Mesenchymal stem cell (in vitro differentiated cells and primary cell): ENCODE data around the gene MAPK8IP2.

Experiments used
- DNase-seq: peaks from one replicate; pipeline ENCODE4 v3.0.0-alpha.2; 2013
- H2AFZ ChIP-seq: one replicate; pipeline ENCODE4 v1.6.1; 2013; ENCODE audit warnings: low read depth, mild to moderate bottlenecking, control low read depth, inconsistent platforms, low read length, moderate library complexity
- H2AK5ac ChIP-seq: 2 replicates; pipeline ENCODE4 v1.6.1; 2013; ENCODE audit warnings: low read length, moderate library complexity, mild to moderate bottlenecking, inconsistent platforms; ENCODE audit not compliant: severe bottlenecking
- H2BK120ac ChIP-seq: one replicate; pipeline ENCODE4 v1.6.1; 2013; ENCODE audit warnings: low read depth, mild to moderate bottlenecking, inconsistent platforms, low read length, moderate library complexity
- H2BK12ac ChIP-seq, 2 experiments: one replicate each; pipeline ENCODE4 v1.6.1; 2013; ENCODE audit warnings: inconsistent platforms in 2 of 2, low read length in 2 of 2, mild to moderate bottlenecking in 2 of 2, moderate library complexity in 2 of 2, control low read depth in 1 of 2
- H2BK15ac ChIP-seq: one replicate; pipeline ENCODE4 v1.6.1; 2013; ENCODE audit warnings: mild to moderate bottlenecking, low read depth, inconsistent platforms; ENCODE audit not compliant: poor library complexity, severe bottlenecking
- H2BK5ac ChIP-seq: 2 replicates; pipeline ENCODE4 v1.6.1; 2013; ENCODE audit warnings: low read depth, mild to moderate bottlenecking, low read length, control low read depth, inconsistent platforms; ENCODE audit not compliant: poor library complexity, severe bottlenecking
- H3K14ac ChIP-seq, 2 experiments: one replicate each; pipeline ENCODE4 v1.6.1; 2013; ENCODE audit warnings: inconsistent platforms in 2 of 2, low read length in 2 of 2, control low read depth in 1 of 2, mild to moderate bottlenecking in 1 of 2, moderate library complexity in 1 of 2
- H3K18ac ChIP-seq, 2 experiments: one replicate each; pipeline ENCODE4 v1.6.1; 2013; ENCODE audit warnings: inconsistent platforms in 2 of 2, low read length in 2 of 2, control low read depth in 1 of 2, low read depth in 1 of 2, mild to moderate bottlenecking in 1 of 2
- H3K23ac ChIP-seq, 2 experiments: one replicate each; pipeline ENCODE4 v1.6.1; 2013; ENCODE audit warnings: inconsistent platforms in 2 of 2, low read length in 2 of 2, mild to moderate bottlenecking in 2 of 2, moderate library complexity in 2 of 2, control low read depth in 1 of 2
- H3K27ac ChIP-seq: 2 replicates; pipeline ENCODE4 v1.5.1; 2013; ENCODE audit warnings: mild to moderate bottlenecking, moderate library complexity, low read length, control low read depth, inconsistent platforms; ENCODE audit not compliant: poor library complexity, severe bottlenecking
- H3K27me3 ChIP-seq, 2 experiments: 2 replicates each; pipeline versions ENCODE4 v1.6.1 to v1.7.0; 2013; ENCODE audit warnings: low read length in 2 of 2, mild to moderate bottlenecking in 2 of 2, moderate library complexity in 2 of 2, control low read depth in 1 of 2, inconsistent platforms in 1 of 2; ENCODE audit not compliant: control insufficient read depth in 1 of 2, insufficient read depth in 1 of 2
- H3K36me3 ChIP-seq, 2 experiments: 2 replicates each; pipeline versions ENCODE4 v1.6.1 to v1.7.0; 2013; ENCODE audit warnings: low read length in 2 of 2, control low read depth in 1 of 2, inconsistent platforms in 1 of 2, low read depth in 1 of 2, mild to moderate bottlenecking in 1 of 2; ENCODE audit not compliant: insufficient read depth in 2 of 2, control insufficient read depth in 1 of 2
- H3K4ac ChIP-seq, 2 experiments: one replicate each; pipeline ENCODE4 v1.6.1; 2013; ENCODE audit warnings: inconsistent platforms in 2 of 2, low read length in 2 of 2, mild to moderate bottlenecking in 2 of 2, moderate library complexity in 2 of 2, control low read depth in 1 of 2, low read depth in 1 of 2
- H3K4me1 ChIP-seq: 2 replicates; pipeline ENCODE4 v1.6.1; 2013; ENCODE audit warnings: low read depth, low read length, control low read depth; ENCODE audit not compliant: control insufficient read depth, insufficient read depth
- H3K4me2 ChIP-seq: 2 replicates; pipeline ENCODE4 v1.6.1; 2013; ENCODE audit warnings: low read length, mild to moderate bottlenecking, inconsistent platforms; ENCODE audit not compliant: poor library complexity, severe bottlenecking
- H3K4me3 ChIP-seq, 2 experiments: 2 replicates each; pipeline versions ENCODE4 v1.5.1 to v1.7.0; 2013; ENCODE audit warnings: low read length in 2 of 2, mild to moderate bottlenecking in 2 of 2, control low read depth in 1 of 2, low read depth in 1 of 2; ENCODE audit not compliant: insufficient read depth in 1 of 2
- H3K79me1 ChIP-seq: replicated peaks from 2 replicates; pipeline ENCODE4 v1.6.1; 2013; ENCODE audit warnings: mild to moderate bottlenecking, control low read depth, low read length, inconsistent platforms; ENCODE audit not compliant: poor library complexity, severe bottlenecking
- H3K9ac ChIP-seq: 2 replicates; pipeline ENCODE4 v1.7.0; 2013; ENCODE audit warnings: mild to moderate bottlenecking, low read length, moderate library complexity
- H3K9me3 ChIP-seq: 2 replicates; pipeline ENCODE4 v1.7.0; 2013; ENCODE audit warnings: mild to moderate bottlenecking, low read length; ENCODE audit not compliant: control insufficient read depth
- H4K8ac ChIP-seq: one replicate; pipeline ENCODE4 v1.6.1; 2013; ENCODE audit warnings: inconsistent platforms, mild to moderate bottlenecking, low read length, moderate library complexity
- H4K91ac ChIP-seq: one replicate; pipeline ENCODE4 v1.6.1; 2013; ENCODE audit warnings: mild to moderate bottlenecking, low read length, inconsistent platforms
- WGBS: methylation state at CpG from one replicate; pipeline ENCODE4 v1.1.7; 2013; ENCODE audit warnings: mixed read lengths; 5-methylcytosine and 5-hydroxymethylcytosine counted together

The MAPK8IP2 gene

DNA sequence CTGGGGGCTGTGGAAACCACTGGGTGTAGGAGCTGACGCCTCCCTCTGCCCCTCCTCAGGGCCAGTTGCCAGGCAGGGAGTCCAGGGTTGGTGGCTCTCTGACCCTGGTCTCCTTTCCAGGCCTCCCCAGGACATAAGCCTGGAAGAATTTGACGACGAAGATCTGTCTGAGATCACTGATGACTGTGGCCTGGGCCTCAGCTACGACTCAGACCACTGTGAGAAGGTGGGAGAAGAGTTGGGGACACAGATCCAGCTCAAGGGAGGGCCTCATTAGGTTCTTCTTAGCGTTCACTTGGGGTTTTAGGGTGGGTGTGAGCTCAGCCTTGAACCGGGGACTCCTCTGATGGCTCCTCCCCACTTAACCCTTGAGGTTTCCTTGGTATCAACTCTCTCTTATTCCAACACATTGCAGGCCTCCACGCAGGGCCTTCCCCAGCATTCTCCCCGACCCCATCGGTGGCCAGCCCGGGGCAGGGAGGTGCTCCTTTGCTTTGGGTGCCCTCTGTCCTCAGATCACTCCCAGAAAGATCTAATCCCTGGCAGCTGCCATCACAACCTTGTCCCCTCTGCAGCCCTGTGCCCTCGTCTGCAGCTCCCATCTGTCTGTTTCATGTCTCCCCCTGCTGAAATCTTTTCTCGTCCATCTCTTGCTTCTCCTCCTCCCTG, 1.2 kb downstream of the MAPK8IP2 start:
- no peak overlapping the region for H4K91ac ChIP-seq
- peaks cover 0 to 9% of the 10 kb centered on the region in 2 experiments for H3K36me3 ChIP-seq
- H3K14ac ChIP-seq = no peak overlapping the region
- H3K79me1 ChIP-seq = no peaks in the 10 kb centered on the region
- H3K9ac ChIP-seq = no peak overlapping the region
- H2BK12ac ChIP-seq = no peak overlapping the region
- H4K8ac ChIP-seq = no peak overlapping the region
- peaks cover 9% of the 10 kb centered on the region for H3K4me1 ChIP-seq
- peaks cover 58 to 64% of the 10 kb centered on the region in 2 experiments for H3K27me3 ChIP-seq
- no peak overlapping the region for H3K23ac ChIP-seq
- no peaks in the 10 kb centered on the region for H3K9me3 ChIP-seq
- H3K18ac ChIP-seq = no peak overlapping the region
- no peak overlapping the region for H3K27ac ChIP-seq
- H2AFZ ChIP-seq = no peak overlapping the region
- no peak overlapping the region for H3K4me3 ChIP-seq
- H2BK120ac ChIP-seq = no peak overlapping the region
- no peak for DNase-seq
- H2AK5ac ChIP-seq = no peak overlapping the region
- no peak overlapping the region for H3K4ac ChIP-seq
- no peak overlapping the region for H2BK5ac ChIP-seq
- 53% methylated on average over 12 of the region's 12 CpGs for WGBS
- no peak overlapping the region for H2BK15ac ChIP-seq
- no peak overlapping the region for H3K4me2 ChIP-seq

- H2BK120ac ChIP-seq = no peak overlapping the region
- H3K14ac ChIP-seq = no peak overlapping the region
- peaks cover 0 to 7% of the 10 kb centered on the region in 2 experiments for H3K36me3 ChIP-seq
- H3K4ac ChIP-seq = no peak overlapping the region
- no peaks in the 10 kb centered on the region for H3K9me3 ChIP-seq
- no peak overlapping the region for H4K91ac ChIP-seq
- H3K23ac ChIP-seq = no peak overlapping the region
- no peak overlapping the region for H3K4me3 ChIP-seq
- H3K4me1 ChIP-seq = peaks cover 9% of the 10 kb centered on the region
- H2AFZ ChIP-seq = no peak overlapping the region
- no peaks in the 10 kb centered on the region for H3K79me1 ChIP-seq
- DNase-seq = no peak
- H3K18ac ChIP-seq = no peak overlapping the region
- WGBS = 23% methylated on average over 2 of the region's 2 CpGs
- H2BK12ac ChIP-seq = no peak overlapping the region
- H2AK5ac ChIP-seq = no peak overlapping the region
- H3K27me3 ChIP-seq = peaks cover 61 to 69% of the 10 kb centered on the region in 2 experiments
- no peak overlapping the region for H4K8ac ChIP-seq
- no peak overlapping the region for H3K4me2 ChIP-seq
- H2BK5ac ChIP-seq = no peak overlapping the region
- H3K9ac ChIP-seq = no peak overlapping the region
- no peak overlapping the region for H3K27ac ChIP-seq
- H2BK15ac ChIP-seq = no peak overlapping the region
Measured at GRCh38 chr22:50602338-50602700, 1.7 kb downstream of the MAPK8IP2 start.

- Histone ChIP-seq H3K4me3 (no peak overlapping the region), H3K36me3 (peaks cover 0 to 7% of the 10 kb centered on the region in 2 experiments), H2BK120ac (no peak overlapping the region), H3K14ac (no peak overlapping the region), H3K4me2 (no peak overlapping the region), H4K91ac (no peak overlapping the region), H3K27me3 (peaks cover 59 to 77% of the 10 kb centered on the region in 2 experiments), H3K4me1 (peaks cover 9% of the 10 kb centered on the region), H3K4ac (no peak overlapping the region), H3K23ac (no peak overlapping the region), H2BK5ac (no peak overlapping the region), H2BK12ac (no peak overlapping the region), H3K79me1 (no peaks in the 10 kb centered on the region), H3K9me3 (no peaks in the 10 kb centered on the region), H3K18ac (no peak overlapping the region), H2AFZ (no peak overlapping the region), H3K9ac (no peak overlapping the region), H3K27ac (no peak overlapping the region), H4K8ac (no peak overlapping the region), H2AK5ac (no peak overlapping the region), H2BK15ac (no peak overlapping the region)
- 46% methylated on average over 66 of the region's 70 CpGs for WGBS
- DNase-seq = no peak
Measured at GRCh38 chr22:50603511-50604255, 3.1 kb downstream of the MAPK8IP2 start.

- Histone ChIP-seq H4K8ac (no peak overlapping the region), H3K14ac (no peak overlapping the region), H4K91ac (no peak overlapping the region), H3K27ac (no peak overlapping the region), H3K4me3 (no peak overlapping the region), H3K4ac (no peak overlapping the region), H2BK15ac (no peak overlapping the region), H2BK12ac (no peak overlapping the region), H3K4me1 (peaks cover 9% of the 10 kb centered on the region), H3K23ac (no peak overlapping the region), H2BK120ac (no peak overlapping the region), H3K9ac (no peak overlapping the region), H2AFZ (no peak overlapping the region), H3K36me3 (peaks cover 0 to 7% of the 10 kb centered on the region in 2 experiments), H3K79me1 (no peaks in the 10 kb centered on the region), H3K4me2 (no peak overlapping the region), H3K27me3 (peaks cover 55 to 79% of the 10 kb centered on the region in 2 experiments), H3K9me3 (no peaks in the 10 kb centered on the region), H3K18ac (no peak overlapping the region), H2AK5ac (no peak overlapping the region), H2BK5ac (no peak overlapping the region)
- DNase-seq = no peak
- 72% methylated on average over 90 of the region's 103 CpGs for WGBS
Measured at GRCh38 chr22:50604256-50605001, 3.8 kb downstream of the MAPK8IP2 start.
